Measurements from ENCODE around the gene GULP1. TPM values are rescaled to one million over a fixed set of nuclear protein-coding genes. Genes with fewer than 3 reads are reported as not detected.

GULP1 gene
- total and polyA plus RNA-seq, 2 donors (not counting 1 experiment from before 2014, with no cell fraction given) = 43.5 to 82.4 TPM

- H4K20me1 ChIP-seq (ENCODE audit: control insufficient read depth, extremely low read depth, insufficient read depth, low read length) = no peaks in the 10 kb centered on the region
- H3K4me2 ChIP-seq (ENCODE audit: extremely low read depth, insufficient read depth, low read length) = no peak overlapping the region
- DNase-seq (ENCODE audit: low read depth in 2 of 2) = no peak
- H3K27ac ChIP-seq (ENCODE audit: insufficient read depth, low read length) = no peak overlapping the region
- no peak overlapping the region for H2AFZ ChIP-seq (ENCODE audit: low read length)
- H3K9ac ChIP-seq (ENCODE audit: insufficient read depth, low read length) = no peak overlapping the region
- no peak overlapping the region for H3K4me3 ChIP-seq (replicated peaks in 1 of 4; ENCODE audit: control extremely low read depth in 1 of 4, insufficient read depth in 1 of 4, low read depth in 3 of 4, low read length in 4 of 4)
- no peak for TF ChIP-seq EZH2 (IDR thresholded peaks at IDR 0.05; ENCODE audit: low read length, missing control alignments)
- TF ChIP-seq CTCF (conservative IDR thresholded peaks at IDR 0.05 in 1 of 2, IDR thresholded peaks at IDR 0.05 in 1 of 2; ENCODE audit: low read depth in 1 of 2, low read length in 2 of 2) = no peak
- no peaks in the 10 kb centered on the region for H3K4me1 ChIP-seq (ENCODE audit: control insufficient read depth, extremely low read depth, insufficient read depth, low read length)
- peaks cover 2% of the 10 kb centered on the region for H3K36me3 ChIP-seq (ENCODE audit: control insufficient read depth, insufficient read depth, low read length)
- H3K9me3 ChIP-seq (ENCODE audit: control insufficient read depth, insufficient read depth, low read depth, low read length) = no peaks in the 10 kb centered on the region
- H3K79me2 ChIP-seq (ENCODE audit: control insufficient read depth, insufficient read depth, low read length) = no peaks in the 10 kb centered on the region
- no peaks in the 10 kb centered on the region for H3K27me3 ChIP-seq (ENCODE audit: control insufficient read depth, insufficient read depth, low read length)
Measured at GRCh38 chr2:188471166-188471565, 179.5 kb downstream of the GULP1 start.

- Histone ChIP-seq H3K27ac (ENCODE audit: insufficient read depth, low read length) (no peak overlapping the region), H4K20me1 (ENCODE audit: control insufficient read depth, extremely low read depth, insufficient read depth, low read length) (no peaks in the 10 kb centered on the region), H3K4me3 (replicated peaks in 1 of 4; ENCODE audit: control extremely low read depth in 1 of 4, insufficient read depth in 1 of 4, low read depth in 3 of 4, low read length in 4 of 4) (no peak overlapping the region), H3K36me3 (ENCODE audit: control insufficient read depth, insufficient read depth, low read length) (peaks cover 2% of the 10 kb centered on the region), H3K79me2 (ENCODE audit: control insufficient read depth, insufficient read depth, low read length) (no peaks in the 10 kb centered on the region), H3K27me3 (ENCODE audit: control insufficient read depth, insufficient read depth, low read length) (no peaks in the 10 kb centered on the region), H2AFZ (ENCODE audit: low read length) (no peak overlapping the region), H3K9ac (ENCODE audit: insufficient read depth, low read length) (no peak overlapping the region), H3K4me2 (ENCODE audit: extremely low read depth, insufficient read depth, low read length) (no peak overlapping the region), H3K4me1 (ENCODE audit: control insufficient read depth, extremely low read depth, insufficient read depth, low read length) (no peaks in the 10 kb centered on the region), H3K9me3 (ENCODE audit: control insufficient read depth, insufficient read depth, low read depth, low read length) (no peaks in the 10 kb centered on the region)
- DNase-seq (ENCODE audit: low read depth in 2 of 2) = no peak
- no peak for TF ChIP-seq EZH2 (IDR thresholded peaks at IDR 0.05; ENCODE audit: low read length, missing control alignments)
- TF ChIP-seq CTCF (conservative IDR thresholded peaks at IDR 0.05 in 1 of 2, IDR thresholded peaks at IDR 0.05 in 1 of 2; ENCODE audit: low read depth in 1 of 2, low read length in 2 of 2) = no peak
Measured at GRCh38 chr2:188473306-188473705, 181.6 kb downstream of the GULP1 start.

- no peaks in the 10 kb centered on the region for H3K27me3 ChIP-seq (ENCODE audit: control insufficient read depth, insufficient read depth, low read length)
- no peak overlapping the region for H3K9ac ChIP-seq (ENCODE audit: insufficient read depth, low read length)
- H3K4me2 ChIP-seq (ENCODE audit: extremely low read depth, insufficient read depth, low read length) = no peak overlapping the region
- H3K79me2 ChIP-seq (ENCODE audit: control insufficient read depth, insufficient read depth, low read length) = no peaks in the 10 kb centered on the region
- no peaks in the 10 kb centered on the region for H3K9me3 ChIP-seq (ENCODE audit: control insufficient read depth, insufficient read depth, low read depth, low read length)
- DNase-seq (ENCODE audit: low read depth in 2 of 2) = no peak
- peaks cover 2% of the 10 kb centered on the region for H3K36me3 ChIP-seq (ENCODE audit: control insufficient read depth, insufficient read depth, low read length)
- TF ChIP-seq CTCF (conservative IDR thresholded peaks at IDR 0.05 in 1 of 2, IDR thresholded peaks at IDR 0.05 in 1 of 2; ENCODE audit: low read depth in 1 of 2, low read length in 2 of 2) = no peak
- TF ChIP-seq EZH2 (IDR thresholded peaks at IDR 0.05; ENCODE audit: low read length, missing control alignments) = no peak
- H3K4me1 ChIP-seq (ENCODE audit: control insufficient read depth, extremely low read depth, insufficient read depth, low read length) = no peaks in the 10 kb centered on the region
- no peak overlapping the region for H2AFZ ChIP-seq (ENCODE audit: low read length)
- H3K27ac ChIP-seq (ENCODE audit: insufficient read depth, low read length) = no peak overlapping the region
- no peaks in the 10 kb centered on the region for H4K20me1 ChIP-seq (ENCODE audit: control insufficient read depth, extremely low read depth, insufficient read depth, low read length)
- no peak overlapping the region for H3K4me3 ChIP-seq (replicated peaks in 1 of 4; ENCODE audit: control extremely low read depth in 1 of 4, insufficient read depth in 1 of 4, low read depth in 3 of 4, low read length in 4 of 4)
Measured at GRCh38 chr2:188474316-188474715, 182.6 kb downstream of the GULP1 start.
